H9 (cell line): ENCODE measurements around the gene MRPL34. TPM values are rescaled to one million over a fixed set of nuclear protein-coding genes. Genes with fewer than 3 reads are reported as not detected.

ENCODE experiments used
- DNase-seq: peaks from one replicate; pipeline ENCODE4 v3.0.0-alpha.2; 2017
- H2AFZ ChIP-seq: one replicate; pipeline ENCODE4 v1.6.1; 2013; ENCODE audit warnings: mild to moderate bottlenecking, low read length, control low read depth, moderate library complexity
- H2AK5ac ChIP-seq: 2 replicates; pipeline ENCODE4 v1.6.1; 2013; ENCODE audit warnings: low read length, control low read depth, mixed read lengths; ENCODE audit not compliant: insufficient read length
- H2BK120ac ChIP-seq: one replicate; pipeline ENCODE4 v1.6.1; 2013; ENCODE audit warnings: low read depth, mild to moderate bottlenecking, low read length, control low read depth, inconsistent platforms; ENCODE audit not compliant: poor library complexity, severe bottlenecking
- H2BK12ac ChIP-seq: 2 replicates; pipeline ENCODE4 v1.6.1; 2013; ENCODE audit warnings: low read length, control low read depth, mixed read lengths, low read depth; ENCODE audit not compliant: insufficient read length
- H2BK15ac ChIP-seq: 2 replicates; pipeline ENCODE4 v1.6.1; 2013; ENCODE audit warnings: low read depth, low read length, control low read depth
- H2BK20ac ChIP-seq: one replicate; pipeline ENCODE4 v1.6.1; 2013; ENCODE audit warnings: low read depth, mild to moderate bottlenecking, low read length, control low read depth, inconsistent platforms; ENCODE audit not compliant: poor library complexity, severe bottlenecking
- H2BK5ac ChIP-seq: 2 replicates; pipeline ENCODE4 v1.6.1; 2013; ENCODE audit warnings: low read length, control low read depth, mixed read lengths; ENCODE audit not compliant: insufficient read length
- H3K14ac ChIP-seq: 2 replicates; pipeline ENCODE4 v1.6.1; 2013; ENCODE audit warnings: low read length, control low read depth; ENCODE audit not compliant: insufficient read depth
- H3K18ac ChIP-seq: 2 replicates; pipeline ENCODE4 v1.6.1; 2013; ENCODE audit warnings: low read depth, mild to moderate bottlenecking, mixed read lengths, low read length, control low read depth; ENCODE audit not compliant: insufficient read length
- H3K23ac ChIP-seq: 2 replicates; pipeline ENCODE4 v1.6.1; 2013; ENCODE audit warnings: low read length, control low read depth, mixed read lengths, low read depth; ENCODE audit not compliant: insufficient read length
- H3K23me2 ChIP-seq: 2 replicates; pipeline ENCODE4 v1.6.1; 2013; ENCODE audit warnings: low read depth, mild to moderate bottlenecking, mixed read lengths, low read length, control low read depth; ENCODE audit not compliant: insufficient read length, poor library complexity, severe bottlenecking
- H3K27ac ChIP-seq: 2 replicates; pipeline ENCODE4 v1.5.1; 2013; ENCODE audit warnings: low read length, control low read depth, mixed read lengths, low read depth; ENCODE audit not compliant: insufficient read length
- H3K27me3 ChIP-seq: 2 replicates; pipeline ENCODE4 v1.6.1; 2013; ENCODE audit warnings: low read length, control low read depth, inconsistent platforms; ENCODE audit not compliant: insufficient read depth
- H3K4ac ChIP-seq: 2 replicates; pipeline ENCODE4 v1.6.1; 2013; ENCODE audit warnings: low read depth, mild to moderate bottlenecking, control low read depth, inconsistent platforms, low read length, moderate library complexity
- H3K4me1 ChIP-seq: 2 replicates; pipeline ENCODE4 v1.6.1; 2013; ENCODE audit warnings: low read length, control low read depth, inconsistent platforms; ENCODE audit not compliant: insufficient read depth
- H3K4me2 ChIP-seq: 2 replicates; pipeline ENCODE4 v1.6.1; 2013; ENCODE audit warnings: low read length, control low read depth, mixed read lengths; ENCODE audit not compliant: insufficient read length, insufficient read depth
- H3K56ac ChIP-seq: 2 replicates; pipeline ENCODE4 v1.6.1; 2013; ENCODE audit warnings: low read depth, mild to moderate bottlenecking, mixed read lengths, low read length, control low read depth; ENCODE audit not compliant: insufficient read length
- H3K79me1 ChIP-seq: 2 replicates; pipeline ENCODE4 v1.6.1; 2013; ENCODE audit warnings: low read depth, mild to moderate bottlenecking, moderate library complexity, low read length, control low read depth, inconsistent platforms; ENCODE audit not compliant: insufficient read depth, poor library complexity, severe bottlenecking
- H3K79me2 ChIP-seq: 2 replicates; pipeline ENCODE4 v1.6.1; 2013; ENCODE audit warnings: low read length, control low read depth, inconsistent platforms; ENCODE audit not compliant: insufficient read depth
- H3K9ac ChIP-seq: 2 replicates; pipeline ENCODE4 v1.6.1; 2013; ENCODE audit warnings: low read length, control low read depth, mixed read lengths; ENCODE audit not compliant: insufficient read length; ENCODE audit errors: extremely low read depth
- H3K9me3 ChIP-seq: one replicate; pipeline ENCODE4 v1.6.1; 2013; ENCODE audit warnings: low read depth, low read length, inconsistent platforms; ENCODE audit not compliant: control insufficient read depth
- H3T11ph ChIP-seq: one replicate; pipeline ENCODE4 v1.6.1; 2013; ENCODE audit warnings: mild to moderate bottlenecking, low read length, control low read depth, inconsistent platforms
- H4K20me1 ChIP-seq: one replicate; pipeline ENCODE4 v1.6.1; 2013; ENCODE audit not compliant: control insufficient read depth, insufficient read length, insufficient read depth
- H4K5ac ChIP-seq: 2 replicates; pipeline ENCODE4 v1.6.1; 2013; ENCODE audit warnings: low read depth, mild to moderate bottlenecking, mixed read lengths, low read length, control low read depth; ENCODE audit not compliant: insufficient read length
- H4K8ac ChIP-seq: replicated peaks from 2 replicates; pipeline ENCODE4 v1.6.1; 2013; ENCODE audit warnings: low read length, control low read depth, mixed read lengths, low read depth; ENCODE audit not compliant: insufficient read length
- H4K91ac ChIP-seq: 2 replicates; pipeline ENCODE4 v1.6.1; 2013; ENCODE audit warnings: low read depth, mild to moderate bottlenecking, moderate library complexity, mixed read lengths, low read length, control low read depth; ENCODE audit not compliant: insufficient read length
- H3K27ac Mint-ChIP-seq, 3 experiments: 2 replicates in 2 of 3; 3 replicates in 1 of 3; pipeline ENCODE4 v1.8.0; 2020 to 2021; ENCODE audit warnings: mixed read lengths in 3 of 3, mild to moderate bottlenecking in 1 of 3, moderate library complexity in 1 of 3
- H3K27me3 Mint-ChIP-seq: 2 replicates; pipeline ENCODE4 v1.8.0; 2021; ENCODE audit warnings: low read depth, mild to moderate bottlenecking, moderate library complexity, mixed read lengths
- H3K36me3 Mint-ChIP-seq, 3 experiments: 2 replicates in 2 of 3; 3 replicates in 1 of 3; pipeline ENCODE4 v1.8.0; 2020 to 2021; ENCODE audit warnings: low read depth in 3 of 3, mixed read lengths in 3 of 3; ENCODE audit not compliant: insufficient read depth in 1 of 3
- H3K4me1 Mint-ChIP-seq, 2 experiments: 2 replicates each; pipeline ENCODE4 v1.8.0; 2020; ENCODE audit warnings: mixed read lengths in 2 of 2
- H3K4me3 Mint-ChIP-seq, 2 experiments: 2 replicates in 1 of 2; 3 replicates in 1 of 2; pipeline ENCODE4 v1.8.0; 2020 to 2021; ENCODE audit warnings: mild to moderate bottlenecking in 2 of 2, mixed read lengths in 2 of 2, moderate library complexity in 1 of 2
- H3K9me3 Mint-ChIP-seq, 2 experiments: 2 replicates in 1 of 2; 3 replicates in 1 of 2; pipeline ENCODE4 v1.8.0; 2020; ENCODE audit warnings: mild to moderate bottlenecking in 2 of 2, mixed read lengths in 2 of 2, moderate library complexity in 1 of 2
- CTCF ChIP-seq: fragments of 200-600 bp; sonication (generic); conservative IDR thresholded peaks from 3 replicates; pipeline ENCODE4 v1.8.0; 2021; ENCODE audit warnings: antibody characterized with exemption, mild to moderate bottlenecking
- WGBS: extraction: QIAGEN DNeasy Blood & Tissue Kit; methylation state at CpG from one replicate; pipeline ENCODE4 v1.1.7; 2013; ENCODE audit warnings: missing lambda C conversion rate, low lambda C conversion rate, mixed read lengths; ENCODE audit not compliant: insufficient read length; ENCODE audit errors: extremely low coverage; 5-methylcytosine and 5-hydroxymethylcytosine counted together
- total RNA-seq: library from RNA; stranded (reverse); gene quantifications from 2 replicates; pipeline ENCODE4 v1.2.1, GENCODE V29; 2021

MRPL34 gene
- total RNA-seq, 1 experiment from 2014 or later = 84.6 TPM

- DNase-seq = no peak
- H3K27me3 ChIP-seq = no peaks in the 10 kb centered on the region
- H3K27ac ChIP-seq = no peak overlapping the region
- H3K18ac ChIP-seq = no peak overlapping the region
- no CpG with 5 or more reads among the region's 14 CpGs for WGBS
- H3K4ac ChIP-seq = no peak overlapping the region
- peak overlapping the region in 2 of 3 experiments; percentile 86 to 89; a peak in 4 of 7 replicates for H3K27ac Mint-ChIP-seq
- no peaks in the 10 kb centered on the region for H3K36me3 Mint-ChIP-seq
- H3K4me3 Mint-ChIP-seq = no peak overlapping the region; a peak in 1 of 5 replicates
- no peak overlapping the region for H4K8ac ChIP-seq
- no peaks in the 10 kb centered on the region for H3K79me2 ChIP-seq
- TF ChIP-seq CTCF = no peak
- H2AFZ ChIP-seq = no peak overlapping the region
- H3K4me1 Mint-ChIP-seq = peaks cover 14 to 18% of the 10 kb centered on the region in 2 experiments
- H3K23ac ChIP-seq = no peak overlapping the region
- H2BK15ac ChIP-seq = no peak overlapping the region
- H3K9ac ChIP-seq = no peak overlapping the region
- H2BK12ac ChIP-seq = no peak overlapping the region
- H3K23me2 ChIP-seq = no peaks in the 10 kb centered on the region
- no peak overlapping the region for H4K5ac ChIP-seq
- H2BK120ac ChIP-seq = no peak overlapping the region
- H4K20me1 ChIP-seq = no peaks in the 10 kb centered on the region
- H3K56ac ChIP-seq = no peak overlapping the region
- no peak overlapping the region for H3T11ph ChIP-seq
- H3K4me2 ChIP-seq = no peak overlapping the region
- no peak overlapping the region for H2AK5ac ChIP-seq
- H3K27me3 Mint-ChIP-seq = peaks cover 2% of the 10 kb centered on the region
- H2BK5ac ChIP-seq = no peak overlapping the region
- no peaks in the 10 kb centered on the region; a peak in 1 of 5 replicates for H3K9me3 Mint-ChIP-seq
- no peaks in the 10 kb centered on the region for H3K79me1 ChIP-seq
- H3K4me1 ChIP-seq = no peaks in the 10 kb centered on the region
- no peak overlapping the region for H2BK20ac ChIP-seq
- H4K91ac ChIP-seq = no peak overlapping the region
- no peak overlapping the region; the same call in 1 of the 2 replicates for H3K14ac ChIP-seq
- H3K9me3 ChIP-seq = no peaks in the 10 kb centered on the region
These were observed 47.1 kb downstream of the MRPL34 start for GRCh38 chr19:17352608-17353280.
